GM18907 (cell line): ENCODE data around the gene SLC36A3.
"Not testable (repeated sequence)": the region's sequence is repeated elsewhere in the genome, so short reads cannot be mapped to it uniquely, and the experiment has no call there.

Source experiments
- ATAC-seq: cut with Tn5 transposase; IDR thresholded peaks from one replicate; pipeline ENCODE4 v1.9.1; 2021; ENCODE audit warnings: mild to moderate bottlenecking, moderate library complexity; ENCODE audit not compliant: unreplicated experiment

SLC36A3 gene

GRCh38 chr5:151262532-151262931, 41.0 kb downstream of the SLC36A3 start:
- no peak for ATAC-seq

- no peak for ATAC-seq
These were observed 43.6 kb downstream of the SLC36A3 start for GRCh38 chr5:151259931-151260330.

- no peak for ATAC-seq
These were observed 44.8 kb downstream of the SLC36A3 start for GRCh38 chr5:151258816-151259215.

- no peak for ATAC-seq
These were observed 45.4 kb downstream of the SLC36A3 start for GRCh38 chr5:151258201-151258611.

- ATAC-seq: peak; percentile 30
These were observed 45.8 kb downstream of the SLC36A3 start for GRCh38 chr5:151257731-151258181.

GRCh38 chr5:151255621-151256286, 47.8 kb downstream of the SLC36A3 start:
- ATAC-seq: peak; percentile 41

GRCh38 chr5:151254990-151255389, 48.6 kb downstream of the SLC36A3 start:
- not testable (repeated sequence) for ATAC-seq

GRCh38 chr5:151254556-151254955, 49.0 kb downstream of the SLC36A3 start:
- ATAC-seq: no peak

GRCh38 chr5:151253605-151253950, 50.0 kb downstream of the SLC36A3 start:
- no peak for ATAC-seq

GRCh38 chr5:151252762-151253604, 50.6 kb downstream of the SLC36A3 start, which contains the start of gene GM2A:
Gene GM2A (plus strand): TSS chr5:151253185. CDS start chr5:151253217, 32 bp downstream.
- ATAC-seq: peak; percentile 88

- no peak for ATAC-seq
These were observed 51.9 kb downstream of the SLC36A3 start for GRCh38 chr5:151251621-151252020.

- no peak for ATAC-seq
These were observed 52.5 kb downstream of the SLC36A3 start for GRCh38 chr5:151251001-151251551.

GRCh38 chr5:151250346-151251000, 53.1 kb downstream of the SLC36A3 start:
- ATAC-seq: no peak

- no peak for ATAC-seq
These were observed 54.3 kb downstream of the SLC36A3 start for GRCh38 chr5:151249281-151249680.

- no peak for ATAC-seq
These were observed 54.9 kb downstream of the SLC36A3 start for GRCh38 chr5:151248651-151249050.

GRCh38 chr5:151245680-151246219, 57.8 kb downstream of the SLC36A3 start:
- no peak for ATAC-seq

GRCh38 chr5:151244206-151244605, 59.4 kb downstream of the SLC36A3 start:
- ATAC-seq: no peak

GRCh38 chr5:151243564-151243963, 60.0 kb downstream of the SLC36A3 start:
- ATAC-seq: no peak

- no peak for ATAC-seq
These were observed 60.4 kb downstream of the SLC36A3 start for GRCh38 chr5:151243127-151243526.

GRCh38 chr5:151240924-151241635, 62.5 kb downstream of the SLC36A3 start:
- no peak for ATAC-seq
